ENCODE data around the gene GYG2.
"Not testable (repeated sequence)": the region's sequence is repeated elsewhere in the genome, so short reads cannot be mapped to it uniquely, and the experiment has no call there.

The GYG2 gene

GRCh38 chrX:2879670-2880069, 50.9 kb downstream of the GYG2 start:
- TF ChIP-seq CTCF (IDR thresholded peaks at IDR 0.05; ENCODE audit: low read depth, low read length): no peak
- no peak for DNase-seq (ENCODE audit: low read depth in 2 of 2)

GRCh38 chrX:2883770-2884169, 55.0 kb downstream of the GYG2 start:
- DNase-seq (ENCODE audit: low read depth in 2 of 2): no peak
- H3K4me3 ChIP-seq (replicated peaks in 1 of 2; ENCODE audit: low read depth in 2 of 2, low read length in 2 of 2): no peak overlapping the region
- TF ChIP-seq CTCF (IDR thresholded peaks at IDR 0.05; ENCODE audit: low read depth, low read length): no peak

More at GRCh38 chrX:2879670-2880069, 50.9 kb downstream of the GYG2 start:
- no peak overlapping the region for H3K4me3 ChIP-seq (replicated peaks in 1 of 2; ENCODE audit: low read depth in 2 of 2, low read length in 2 of 2)

GRCh38 chrX:2888309-2888708, 59.6 kb downstream of the GYG2 start:
- no peak for TF ChIP-seq CTCF (IDR thresholded peaks at IDR 0.05; ENCODE audit: low read depth, low read length)
- no peak for DNase-seq (ENCODE audit: low read depth in 2 of 2)
- no peak overlapping the region for H3K4me3 ChIP-seq (replicated peaks in 1 of 2; ENCODE audit: low read depth in 2 of 2, low read length in 2 of 2)

GRCh38 chrX:2889045-2889605, 60.4 kb downstream of the GYG2 start:
- peak overlapping the region; percentile 19 to 48 for H3K4me3 ChIP-seq (replicated peaks in 1 of 2; ENCODE audit: low read depth in 2 of 2, low read length in 2 of 2)
- TF ChIP-seq CTCF (IDR thresholded peaks at IDR 0.05; ENCODE audit: low read depth, low read length): no peak
- no peak for DNase-seq (ENCODE audit: low read depth in 2 of 2)

GRCh38 chrX:2889706-2890490, 61.2 kb downstream of the GYG2 start:
- peak; percentile 10 for TF ChIP-seq CTCF (IDR thresholded peaks at IDR 0.05; ENCODE audit: low read depth, low read length)
- DNase-seq (ENCODE audit: low read depth in 2 of 2): peak in 1 of 2 donors; percentile 9
- H3K4me3 ChIP-seq (replicated peaks in 1 of 2; ENCODE audit: low read depth in 2 of 2, low read length in 2 of 2): peak overlapping the region; percentile 19 to 48

GRCh38 chrX:2890536-2891460, 62.1 kb downstream of the GYG2 start:
- H3K4me3 ChIP-seq (replicated peaks in 1 of 2; ENCODE audit: low read depth in 2 of 2, low read length in 2 of 2); DNase-seq (ENCODE audit: low read depth in 2 of 2): not testable (repeated sequence)

- no peak for TF ChIP-seq CTCF (IDR thresholded peaks at IDR 0.05; ENCODE audit: low read depth, low read length)
- no peak overlapping the region for H3K4me3 ChIP-seq (replicated peaks in 1 of 2; ENCODE audit: low read depth in 2 of 2, low read length in 2 of 2)
- no peak for DNase-seq (ENCODE audit: low read depth in 2 of 2)
Measured at GRCh38 chrX:2892816-2893215, 64.1 kb downstream of the GYG2 start.
